Measurements from ENCODE around the gene MSANTD2.

The MSANTD2 gene

DNA sequence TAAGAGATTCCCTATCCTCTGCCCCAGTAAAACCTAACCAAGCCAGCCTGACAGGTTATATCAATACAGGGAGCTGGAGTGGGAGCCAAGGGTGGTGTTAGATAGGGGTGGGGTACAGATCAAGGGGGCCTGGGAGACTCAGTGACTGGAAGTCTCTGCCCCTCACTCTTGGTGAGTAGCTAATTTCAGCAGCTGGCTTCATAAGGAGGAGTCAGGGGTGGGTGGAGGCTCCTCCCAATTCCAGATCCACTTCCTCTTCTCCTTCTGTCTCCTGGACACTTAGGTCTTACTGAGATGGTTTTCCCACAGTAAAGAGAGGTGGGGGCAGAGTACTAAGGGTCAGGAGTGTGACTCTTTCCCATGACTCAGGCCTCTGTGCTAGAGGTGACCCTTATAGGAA is 47.0 kb downstream of the MSANTD2 start:
- TF ChIP-seq FOXK2 (IDR thresholded peaks at IDR 0.05), result no peak
- no peak for TF ChIP-seq HDGF (IDR thresholded peaks at IDR 0.05; ENCODE audit: borderline replicate concordance)
- no peak for TF ChIP-seq TARDBP (IDR thresholded peaks at IDR 0.05)
- no peak for TF ChIP-seq ZNF384 (IDR thresholded peaks at IDR 0.05)
- TF ChIP-seq ARNT (IDR thresholded peaks at IDR 0.05), result no peak
- no peak for TF ChIP-seq ELF4 (IDR thresholded peaks at IDR 0.05)
- no peak for TF ChIP-seq SP1 (IDR thresholded peaks at IDR 0.05)
- TF ChIP-seq FOXM1 (IDR thresholded peaks at IDR 0.05; ENCODE audit: borderline replicate concordance), result no peak
- TF ChIP-seq BHLHE40 (IDR thresholded peaks at IDR 0.05; ENCODE audit: borderline replicate concordance), result no peak
- TF ChIP-seq NFRKB (IDR thresholded peaks at IDR 0.05), result no peak
- TF ChIP-seq, protein P1, sequence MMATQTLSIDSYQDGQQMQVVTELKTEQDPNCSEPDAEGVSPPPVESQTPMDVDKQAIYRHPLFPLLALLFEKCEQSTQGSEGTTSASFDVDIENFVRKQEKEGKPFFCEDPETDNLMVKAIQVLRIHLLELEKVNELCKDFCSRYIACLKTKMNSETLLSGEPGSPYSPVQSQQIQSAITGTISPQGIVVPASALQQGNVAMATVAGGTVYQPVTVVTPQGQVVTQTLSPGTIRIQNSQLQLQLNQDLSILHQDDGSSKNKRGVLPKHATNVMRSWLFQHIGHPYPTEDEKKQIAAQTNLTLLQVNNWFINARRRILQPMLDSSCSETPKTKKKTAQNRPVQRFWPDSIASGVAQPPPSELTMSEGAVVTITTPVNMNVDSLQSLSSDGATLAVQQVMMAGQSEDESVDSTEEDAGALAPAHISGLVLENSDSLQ (IDR thresholded peaks at IDR 0.05), result no peak
- no peak for TF ChIP-seq SUZ12 (IDR thresholded peaks at IDR 0.05)
- POLR2A ChIA-PET, result no interaction called here
- no peak for DNase-seq (ENCODE audit: extremely low spot score)
- CTCF ChIA-PET, result interaction anchor here (0.7 to 1.8 kb wide), 4 partner anchors 9 to 123 kb away, joined by 3 to 5 read pairs (median 4); no protein-coding TSS in a partner anchor

GRCh38 chr11:124752471-124753102 is 47.6 kb downstream of the MSANTD2 start:
- DNase-seq (ENCODE audit: extremely low spot score), result no peak
- ChIA-PET CTCF (interaction anchor here (0.7 to 1.8 kb wide), 4 partner anchors 9 to 124 kb away, joined by 3 to 5 read pairs (median 4); no protein-coding TSS in a partner anchor), POLR2A (no interaction called here)
- TF ChIP-seq SP1 (IDR thresholded peaks at IDR 0.05) (no peak), TARDBP (IDR thresholded peaks at IDR 0.05) (no peak), CTBP1 (IDR thresholded peaks at IDR 0.05; ENCODE audit: borderline replicate concordance) (no peak), LEF1 (IDR thresholded peaks at IDR 0.05; ENCODE audit: borderline replicate concordance) (no peak), ZNF384 (IDR thresholded peaks at IDR 0.05) (no peak), FOXK2 (IDR thresholded peaks at IDR 0.05) (no peak), SUZ12 (IDR thresholded peaks at IDR 0.05) (no peak), NFRKB (IDR thresholded peaks at IDR 0.05) (no peak)

DNA sequence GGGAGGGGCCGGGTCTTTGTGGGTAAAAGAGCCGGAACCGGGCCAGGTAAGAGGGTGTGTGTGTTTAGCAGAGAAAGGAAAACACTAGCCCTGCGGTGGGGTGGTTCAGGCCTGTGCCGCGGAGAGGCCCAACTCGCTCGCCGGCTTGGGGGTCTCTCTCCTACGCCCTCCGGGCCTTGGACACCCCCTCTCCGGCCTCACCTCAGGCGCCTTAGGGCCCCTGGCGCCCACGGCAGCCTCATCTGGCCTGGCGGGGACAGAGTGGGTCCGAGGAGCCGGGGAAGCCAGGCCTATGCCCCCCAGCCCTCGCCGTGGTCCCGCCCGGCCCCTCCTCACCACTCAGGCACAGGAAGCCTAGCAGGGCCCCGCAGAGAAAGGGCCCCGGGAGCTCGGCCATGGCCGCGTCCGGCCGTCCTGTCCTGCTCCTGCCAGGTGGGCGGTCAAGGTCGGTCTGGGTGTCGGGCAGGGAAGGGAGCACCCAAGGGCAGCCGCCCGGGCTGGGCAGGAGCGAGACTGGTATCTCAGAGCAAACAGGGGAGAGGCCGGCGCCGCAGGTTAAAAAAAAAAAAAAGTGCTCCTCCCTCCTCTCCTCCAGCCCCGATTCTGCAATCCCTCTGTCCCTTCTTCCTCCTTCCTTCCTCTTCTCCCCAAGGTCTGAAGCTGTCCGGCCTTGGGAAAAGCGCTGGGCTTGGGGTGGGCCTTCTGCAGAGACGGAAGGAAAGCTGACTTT is 48.3 kb downstream of the MSANTD2 start, which contains the start of gene VSIG2:
VSIG2 (minus strand) TSS at position 515 of the 730 bp plus-strand sequence; CDS start at position 397, 118 bp downstream.
- POLR2A ChIA-PET, result no interaction called here
- no peak for DNase-seq (ENCODE audit: extremely low spot score)
- TF ChIP-seq TARDBP (IDR thresholded peaks at IDR 0.05) (no peak), LEF1 (IDR thresholded peaks at IDR 0.05; ENCODE audit: borderline replicate concordance) (no peak), FOXA1 (IDR thresholded peaks at IDR 0.05) (no peak), SP1 (IDR thresholded peaks at IDR 0.05) (no peak), FOXM1 (IDR thresholded peaks at IDR 0.05; ENCODE audit: borderline replicate concordance) (no peak), ARNT (IDR thresholded peaks at IDR 0.05) (no peak), ELF4 (IDR thresholded peaks at IDR 0.05) (no peak)
- CTCF ChIA-PET, result interaction anchor here (1.1 to 1.8 kb wide), 2 partner anchors 8 to 11 kb away, joined by 4 to 5 read pairs; no protein-coding TSS in a partner anchor

DNA sequence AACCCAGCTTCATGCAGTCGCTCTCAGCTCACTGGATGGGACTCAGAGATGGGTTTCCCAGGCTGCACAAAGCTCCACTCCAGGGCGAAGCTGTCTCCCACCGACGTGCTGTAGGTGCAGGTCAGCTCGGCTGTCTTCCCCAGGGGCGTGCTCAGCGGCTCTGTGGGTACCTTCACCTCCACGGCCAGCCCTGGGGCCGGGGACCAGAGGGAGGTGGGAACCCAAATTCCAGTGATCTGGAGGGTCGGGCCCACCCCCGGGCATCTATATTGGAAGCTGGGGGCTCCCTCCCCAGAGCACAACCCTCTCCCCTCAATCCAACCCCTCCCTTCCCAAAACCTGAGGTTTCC is 48.8 kb downstream of the MSANTD2 start:
- TF ChIP-seq CTBP1 (IDR thresholded peaks at IDR 0.05; ENCODE audit: borderline replicate concordance) (no peak), FOXM1 (IDR thresholded peaks at IDR 0.05; ENCODE audit: borderline replicate concordance) (no peak)
- CTCF ChIA-PET, result no interaction called here
- POLR2A ChIA-PET, result no interaction called here
- DNase-seq (ENCODE audit: extremely low spot score), result no peak

DNA sequence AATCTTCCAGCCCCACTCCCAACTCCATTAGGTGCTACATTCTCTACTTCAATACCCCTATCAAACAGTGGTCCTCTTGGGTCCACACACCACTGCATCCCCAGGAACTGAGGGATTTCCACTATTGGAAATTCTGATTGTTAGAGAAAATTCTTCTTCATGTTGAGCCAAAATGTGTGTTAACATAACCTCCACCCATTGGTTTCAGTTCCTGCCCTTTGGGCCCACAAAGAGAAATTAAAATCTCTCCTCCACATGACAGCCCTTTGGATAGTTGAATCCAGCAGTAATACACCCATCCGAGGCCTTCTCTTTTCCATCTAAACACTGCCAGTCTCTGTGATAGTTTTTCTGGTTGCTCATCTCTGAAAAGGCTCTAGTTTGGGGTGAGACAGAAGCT is 50.3 kb downstream of the MSANTD2 start:
- TF ChIP-seq L3MBTL2 (conservative IDR thresholded peaks at IDR 0.05), result no peak
- CTCF ChIA-PET, result interaction anchor here (1.9 kb wide), 1 partner anchor 11 kb away, joined by 8 read pairs; the partner anchor contains the start of gene ESAM

GRCh38 chr11:124748481-124749343 is 51.5 kb downstream of the MSANTD2 start:
- POLR2A ChIA-PET, result interaction anchor here (1.0 to 2.0 kb wide), 2 partner anchors 9 to 10 kb away, joined by 4 to 6 read pairs; partner anchors contain the start of gene NRGN
- CTCF ChIA-PET, result interaction anchor here (1.0 to 1.9 kb wide), 2 partner anchors 9 to 13 kb away, joined by 3 to 8 read pairs; partner anchors contain the start of gene ESAM
- no peak for DNase-seq (ENCODE audit: extremely low spot score)
- no peak for TF ChIP-seq HDGF (IDR thresholded peaks at IDR 0.05; ENCODE audit: borderline replicate concordance)
- TF ChIP-seq L3MBTL2 (conservative IDR thresholded peaks at IDR 0.05), result no peak
- no peak for TF ChIP-seq BHLHE40 (IDR thresholded peaks at IDR 0.05; ENCODE audit: borderline replicate concordance)
- no peak for TF ChIP-seq ELF4 (IDR thresholded peaks at IDR 0.05)
- no peak for TF ChIP-seq FOXA1 (IDR thresholded peaks at IDR 0.05)
- TF ChIP-seq FOXK2 (IDR thresholded peaks at IDR 0.05), result no peak
- TF ChIP-seq CTBP1 (IDR thresholded peaks at IDR 0.05; ENCODE audit: borderline replicate concordance), result no peak
- no peak for TF ChIP-seq SUZ12 (IDR thresholded peaks at IDR 0.05)
- TF ChIP-seq, protein P1 (IDR thresholded peaks at IDR 0.05), result no peak
- no peak for TF ChIP-seq FOXM1 (IDR thresholded peaks at IDR 0.05; ENCODE audit: borderline replicate concordance)
- no peak for TF ChIP-seq ZNF384 (IDR thresholded peaks at IDR 0.05)
- TF ChIP-seq NFRKB (IDR thresholded peaks at IDR 0.05), result no peak
- no peak for TF ChIP-seq TARDBP (IDR thresholded peaks at IDR 0.05)
- no peak for TF ChIP-seq ARNT (IDR thresholded peaks at IDR 0.05)
- no peak for TF ChIP-seq LEF1 (IDR thresholded peaks at IDR 0.05; ENCODE audit: borderline replicate concordance)
- TF ChIP-seq SP1 (IDR thresholded peaks at IDR 0.05), result no peak

More for the DNA sequence above, 50.3 kb downstream of the MSANTD2 start:
- POLR2A ChIA-PET, result interaction anchor here (2.0 kb wide), 1 partner anchor 10 kb away, joined by 6 read pairs; the partner anchor contains the start of gene NRGN
- DNase-seq (ENCODE audit: extremely low spot score), result no peak
